H1 (cell line): ENCODE data around the gene RGS16. TPM values are rescaled to one million over a fixed set of nuclear protein-coding genes. Genes with fewer than 3 reads are reported as not detected.

ENCODE experiments used
- CTCF ChIA-PET: fragments of 300-600 bp; sonication (Branson Sonifier 250); formaldehyde crosslinking; loops from one replicate; lab custom pipeline; 2021; ENCODE audit not compliant: partially characterized antibody; lab: Charles Lee
- POLR2A ChIA-PET: fragments of 300-600 bp; sonication (Branson Sonifier 250); formaldehyde crosslinking; loops from one replicate; lab custom pipeline; 2021; ENCODE audit warnings: inconsistent platforms; ENCODE audit not compliant: partially characterized antibody; lab: Charles Lee
- DNase-seq, 2 experiments: peaks; one replicate each; pipeline versions ENCODE4 v3.0.0 to v3.0.0-alpha.2; 2010 to 2022; ENCODE audit warnings: low spot score in 2 of 2, low read depth in 1 of 2, mixed read lengths in 1 of 2
- FAIRE-seq: peaks from 2 replicates; lab custom pipeline; 2011; peaks lifted over from hg19 to GRCh38; lab: Jason Lieb, UNC
- H2AFZ ChIP-seq: 2 replicates; pipeline ENCODE4 v1.8.1; 2012; ENCODE audit warnings: low read length, inconsistent platforms
- H2AK5ac ChIP-seq: 2 replicates; pipeline ENCODE4 v1.6.1; 2013; ENCODE audit warnings: low read depth, low read length
- H2BK120ac ChIP-seq: replicated peaks from 2 replicates; pipeline ENCODE3; 2013; ENCODE audit warnings: low read depth, low read length, inconsistent platforms
- H2BK12ac ChIP-seq: 2 replicates; pipeline ENCODE4 v1.6.1; 2013; ENCODE audit warnings: low read depth, low read length
- H2BK15ac ChIP-seq: 2 replicates; pipeline ENCODE4 v1.6.1; 2013; ENCODE audit warnings: low read length
- H2BK20ac ChIP-seq: 2 replicates; pipeline ENCODE4 v1.6.1; 2013; ENCODE audit warnings: low read length
- H2BK5ac ChIP-seq: 2 replicates; pipeline ENCODE4 v1.6.1; 2013; ENCODE audit warnings: low read depth, low read length
- H3K14ac ChIP-seq: 2 replicates; pipeline ENCODE4 v1.6.1; 2013; ENCODE audit warnings: inconsistent platforms; ENCODE audit not compliant: insufficient read length
- H3K18ac ChIP-seq: 2 replicates; pipeline ENCODE4 v1.6.1; 2013; ENCODE audit warnings: low read length; ENCODE audit errors: extremely low read depth
- H3K23ac ChIP-seq: 2 replicates; pipeline ENCODE4 v1.6.1; 2013; ENCODE audit warnings: inconsistent platforms; ENCODE audit not compliant: insufficient read length
- H3K23me2 ChIP-seq: 2 replicates; pipeline ENCODE4 v1.6.1; 2013; ENCODE audit warnings: low read depth, low read length
- H3K27ac ChIP-seq: 2 replicates; pipeline ENCODE4 v1.6.1; 2011; ENCODE audit warnings: low read depth, low read length, inconsistent platforms
- H3K27me3 ChIP-seq, 4 experiments: replicated peaks in 1 of 4; 1 replicate in 1 of 4; 2 replicates in 3 of 4; pipeline versions ENCODE4 v1.6.1 to v1.8.1; 2011 to 2013; ENCODE audit warnings: low read length in 3 of 4, mild to moderate bottlenecking in 3 of 4, inconsistent platforms in 2 of 4, mixed read lengths in 2 of 4, moderate library complexity in 1 of 4; ENCODE audit not compliant: control insufficient read depth in 3 of 4, insufficient read depth in 3 of 4; ENCODE audit errors: extremely low read depth in 1 of 4
- H3K36me3 ChIP-seq, 4 experiments: 2 replicates each; pipeline versions ENCODE4 v1.6.1 to v1.8.1; 2011 to 2013; ENCODE audit warnings: mild to moderate bottlenecking in 4 of 4, low read length in 3 of 4, moderate library complexity in 2 of 4, control low read depth in 1 of 4, inconsistent platforms in 1 of 4; ENCODE audit not compliant: insufficient read depth in 4 of 4, control insufficient read depth in 2 of 4
- H3K4ac ChIP-seq: replicated peaks from 2 replicates; pipeline ENCODE3; 2013; ENCODE audit warnings: low read length, low read depth, mixed read lengths, inconsistent platforms; ENCODE audit not compliant: insufficient read length
- H3K4me1 ChIP-seq, 4 experiments: replicated peaks in 1 of 4; 1 replicate in 1 of 4; 2 replicates in 3 of 4; pipeline versions ENCODE4 v1.6.1 to v1.8.1; 2011 to 2013; ENCODE audit warnings: low read length in 3 of 4, inconsistent platforms in 2 of 4, mixed read lengths in 1 of 4; ENCODE audit not compliant: insufficient read depth in 4 of 4, control insufficient read depth in 3 of 4
- H3K4me2 ChIP-seq, 2 experiments: 2 replicates each; pipeline versions ENCODE4 v1.6.1 to v1.8.1; 2011 to 2013; ENCODE audit warnings: low read depth in 2 of 2, low read length in 2 of 2, control low read depth in 1 of 2, inconsistent platforms in 1 of 2, mild to moderate bottlenecking in 1 of 2; ENCODE audit not compliant: insufficient read depth in 1 of 2
- H3K4me3 ChIP-seq, 4 experiments: fragments of 200-600, 300-600 bp in 1 of 4; sonication (generic), shearing (Covaris generic), sonication (Bioruptor Twin) in 1 of 4; 2 replicates each; pipeline versions ENCODE4 v1.5.1 to v1.8.1; 2011 to 2016; ENCODE audit warnings: low read length in 4 of 4, low read depth in 3 of 4, control low read depth in 2 of 4, inconsistent platforms in 2 of 4, mild to moderate bottlenecking in 2 of 4, mixed read lengths in 1 of 4, moderate library complexity in 1 of 4; ENCODE audit not compliant: insufficient read depth in 2 of 4; ENCODE audit errors: extremely low read depth in 1 of 4
- H3K56ac ChIP-seq: replicated peaks from 2 replicates; pipeline ENCODE3; 2013; ENCODE audit warnings: low read depth, mild to moderate bottlenecking, mixed read lengths, low read length, inconsistent platforms; ENCODE audit not compliant: insufficient read length
- H3K79me1 ChIP-seq: 2 replicates; pipeline ENCODE4 v1.6.1; 2013; ENCODE audit warnings: low read depth, low read length, control low read depth
- H3K79me2 ChIP-seq, 2 experiments: 2 replicates each; pipeline versions ENCODE4 v1.6.1 to v1.8.1; 2012 to 2013; ENCODE audit warnings: low read length in 2 of 2, mild to moderate bottlenecking in 2 of 2, inconsistent platforms in 1 of 2; ENCODE audit not compliant: insufficient read depth in 2 of 2, control insufficient read depth in 1 of 2
- H3K9ac ChIP-seq, 4 experiments: replicated peaks in 1 of 4; 1 replicate in 1 of 4; 2 replicates in 3 of 4; pipeline versions ENCODE4 v1.6.1 to v1.8.1; 2011 to 2013; ENCODE audit warnings: low read depth in 3 of 4, low read length in 3 of 4, control low read depth in 2 of 4, mild to moderate bottlenecking in 2 of 4, moderate library complexity in 2 of 4, inconsistent platforms in 1 of 4; ENCODE audit errors: extremely low read depth in 1 of 4
- H3K9me3 ChIP-seq, 2 experiments: 2 replicates each; pipeline versions ENCODE4 v1.6.1 to v1.8.1; 2012 to 2013; ENCODE audit warnings: mild to moderate bottlenecking in 2 of 2, moderate library complexity in 2 of 2, control low read depth in 1 of 2, inconsistent platforms in 1 of 2, low read depth in 1 of 2, low read length in 1 of 2, mixed read lengths in 1 of 2; ENCODE audit not compliant: insufficient read depth in 2 of 2
- H4K20me1 ChIP-seq, 2 experiments: replicated peaks in 1 of 2; 2 replicates each; pipeline versions ENCODE3 to v1.8.1; 2011 to 2013; ENCODE audit warnings: inconsistent platforms in 2 of 2, low read length in 2 of 2, mild to moderate bottlenecking in 1 of 2; ENCODE audit not compliant: insufficient read depth in 2 of 2, control insufficient read depth in 1 of 2
- H4K5ac ChIP-seq: 2 replicates; pipeline ENCODE4 v1.6.1; 2013; ENCODE audit warnings: low read length, low read depth, mixed read lengths, inconsistent platforms; ENCODE audit not compliant: insufficient read length
- H4K8ac ChIP-seq: 2 replicates; pipeline ENCODE4 v1.8.0; 2013; ENCODE audit warnings: mild to moderate bottlenecking, moderate library complexity, low read length, inconsistent platforms; ENCODE audit not compliant: insufficient read depth; ENCODE audit errors: extremely low read depth
- H4K91ac ChIP-seq: replicated peaks from 2 replicates; pipeline ENCODE3; 2013; ENCODE audit warnings: low read length, mixed read lengths, inconsistent platforms; ENCODE audit not compliant: insufficient read length
- ATF2 ChIP-seq: IDR thresholded peaks from 2 replicates; pipeline ENCODE4 v1.6.1; 2012; ENCODE audit warnings: low read length, inconsistent platforms
- BACH1 ChIP-seq: IDR thresholded peaks from 2 replicates; pipeline ENCODE4 v1.6.1; 2012; ENCODE audit warnings: low read length, improper control_type of control experiment
- CBX8 ChIP-seq: fragments of 300-800, 300-1000 bp; sonication (generic); IDR thresholded peaks from 2 replicates; pipeline ENCODE4 v1.7.1; 2016; ENCODE audit warnings: low read depth, low read length, borderline replicate concordance
- CREB1 ChIP-seq: IDR thresholded peaks from 2 replicates; pipeline ENCODE4 v1.6.1; 2012; ENCODE audit warnings: inconsistent platforms
- CTBP2 ChIP-seq: IDR thresholded peaks from 2 replicates; pipeline ENCODE4 v1.7.0; 2011; ENCODE audit warnings: borderline replicate concordance, mild to moderate bottlenecking, moderate library complexity, mixed read lengths, low read length; ENCODE audit not compliant: insufficient read depth, insufficient read length
- FOSL1 ChIP-seq: IDR thresholded peaks from 2 replicates; pipeline ENCODE4 v1.6.1; 2011; ENCODE audit warnings: mild to moderate bottlenecking, low read depth, low read length, moderate library complexity; ENCODE audit not compliant: insufficient read depth
- GABPA ChIP-seq: IDR thresholded peaks from 2 replicates; pipeline ENCODE4 v1.6.1; 2011; ENCODE audit warnings: mild to moderate bottlenecking, low read length, moderate library complexity, borderline replicate concordance; ENCODE audit not compliant: insufficient read depth
- NANOG ChIP-seq: IDR thresholded peaks from 2 replicates; pipeline ENCODE4 v1.6.1; 2011; ENCODE audit warnings: low read length, low read depth, mild to moderate bottlenecking, inconsistent platforms; ENCODE audit not compliant: insufficient read depth, poor library complexity, severe bottlenecking
- NRF1 ChIP-seq: IDR thresholded peaks from 2 replicates; pipeline ENCODE4 v1.6.1; 2011; ENCODE audit warnings: mild to moderate bottlenecking, low read depth, low read length, improper control_type of control experiment
- PHF8 ChIP-seq: fragments of 200-600 bp; sonication (generic); conservative IDR thresholded peaks from 2 replicates; pipeline ENCODE4 v1.7.1; 2012; ENCODE audit warnings: low read depth, mild to moderate bottlenecking, inconsistent platforms, low read length, moderate library complexity
- YY1 ChIP-seq: IDR thresholded peaks from 2 replicates; pipeline ENCODE4 v1.6.1; 2011; ENCODE audit warnings: low read depth, mild to moderate bottlenecking, low read length
- WGBS, 2 experiments: shearing (Covaris generic) in 1 of 2; methylation state at CpG; one replicate each; pipeline versions ENCODE4 v1.1.6 to v1.1.7; 2013 to 2015; ENCODE audit warnings: low lambda C conversion rate in 2 of 2, mixed read lengths in 2 of 2, inconsistent platforms in 1 of 2, low coverage in 1 of 2, missing lambda C conversion rate in 1 of 2; ENCODE audit not compliant: insufficient replicate concordance in 2 of 2, insufficient coverage in 1 of 2, insufficient read length in 1 of 2; ENCODE audit errors: extremely low coverage in 1 of 2, missing lambda C conversion rate in 1 of 2; 5-methylcytosine and 5-hydroxymethylcytosine counted together
- polyA plus RNA-seq, 7 experiments: library from polyadenylated mRNA; depleted of rRNA in 3 of 7; stranded (reverse) in 5 of 7; unstranded in 2 of 7; fragments of >200 nt in 5 of 7; fragments of 200-250 nt in 2 of 7; gene quantifications; 1 replicate in 5 of 7; 2 replicates in 1 of 7; 4 replicates in 1 of 7; pipeline versions ENCODE4 v1.2.1 to v1.2.3, GENCODE V29; 2011 to 2013; ENCODE audit warnings: missing spikeins in 2 of 7, mixed read lengths in 2 of 7
- total RNA-seq: library from RNA; stranded (reverse); fragmentation: NEBNext Ultra II Directional; extraction: Animal tissue kit (Norgen Biotek cat#: 25700); gene quantifications from 2 replicates; pipeline ENCODE4 v1.2.1, GENCODE V29; 2021
- TF ChIP-seq, protein P1 (sequence below): IDR thresholded peaks from 2 replicates; pipeline ENCODE4 v1.6.1; 2011; ENCODE audit warnings: low read depth, mild to moderate bottlenecking, low read length; ENCODE audit not compliant: insufficient read depth

The RGS16 gene
- total and polyA plus RNA-seq, 2 of the 8 experiments (the other 6 are each of a cell fraction or from before 2014, with no cell fraction given), result 5.7 to 9.8 TPM

GRCh38 chr1:182644886-182645285 lies 40.7 kb upstream of the RGS16 start:
- no peak overlapping the region for H3K27ac ChIP-seq
- no peaks in the 10 kb centered on the region for H3K36me3 ChIP-seq
- H3K79me1 ChIP-seq, result no peaks in the 10 kb centered on the region; the same call in 1 of the 2 replicates
- no peak overlapping the region for H3K18ac ChIP-seq
- no peak overlapping the region for H4K5ac ChIP-seq
- H3K4ac ChIP-seq, result no peak overlapping the region
- no peak overlapping the region for H3K23ac ChIP-seq
- H3K9ac ChIP-seq, result no peak overlapping the region
- CTCF ChIA-PET, result interaction anchor here (0.6 to 2.9 kb wide), 7 partner anchors 9 to 537 kb away, joined by 3 to 9 read pairs (median 3); no protein-coding TSS in a partner anchor
- H4K8ac ChIP-seq, result no peak overlapping the region
- no peak overlapping the region; the same call in 1 of the 2 replicates for H2BK12ac ChIP-seq
- no peak overlapping the region for H2AFZ ChIP-seq
- H3K27me3 ChIP-seq, result no peaks in the 10 kb centered on the region; a peak in 1 of 7 replicates
- H3K9me3 ChIP-seq, result no peaks in the 10 kb centered on the region
- no peak overlapping the region for H3K4me3 ChIP-seq
- no peaks in the 10 kb centered on the region for H3K79me2 ChIP-seq
- whole genome bisulfite sequencing, 2 experiments, result 93% methylated on average over 4 of the region's 4 CpGs; no CpG with 5 or more reads in 1 of the 2 experiments
- H3K4me1 ChIP-seq, result no peaks in the 10 kb centered on the region
- no peak overlapping the region for H2BK15ac ChIP-seq
- no peaks in the 10 kb centered on the region for H3K23me2 ChIP-seq
- no peak for FAIRE-seq
- POLR2A ChIA-PET, result interaction anchor here (2.1 kb wide), 1 partner anchor 29 kb away, joined by 4 read pairs; no protein-coding TSS in a partner anchor
- no peak overlapping the region for H2BK120ac ChIP-seq
- no peak overlapping the region for H3K4me2 ChIP-seq
- H3K14ac ChIP-seq, result no peak overlapping the region
- DNase-seq, result no peak
- no peak overlapping the region for H2BK20ac ChIP-seq
- H2BK5ac ChIP-seq, result no peak overlapping the region
- H3K56ac ChIP-seq, result no peak overlapping the region
- no peak overlapping the region for H2AK5ac ChIP-seq
- H4K20me1 ChIP-seq, result no peaks in the 10 kb centered on the region
- no peak overlapping the region for H4K91ac ChIP-seq
- TF ChIP-seq ATF2, result no peak
- no peak for TF ChIP-seq CREB1
- TF ChIP-seq GABPA, result no peak
- TF ChIP-seq FOSL1, result no peak
- TF ChIP-seq, protein P1, sequence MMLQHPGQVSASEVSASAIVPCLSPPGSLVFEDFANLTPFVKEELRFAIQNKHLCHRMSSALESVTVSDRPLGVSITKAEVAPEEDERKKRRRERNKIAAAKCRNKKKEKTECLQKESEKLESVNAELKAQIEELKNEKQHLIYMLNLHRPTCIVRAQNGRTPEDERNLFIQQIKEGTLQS, result no peak
- TF ChIP-seq CBX8, result no peak
- TF ChIP-seq YY1, result no peak
- no peak for TF ChIP-seq NANOG
- TF ChIP-seq NRF1, result no peak
- TF ChIP-seq PHF8, result no peak
- no peak for TF ChIP-seq CTBP2
- no peak for TF ChIP-seq BACH1
